NCI-H187 (cell line): ENCODE data around the gene RTTN.

Source experiments
- DNase-seq, 2 experiments: peaks; one replicate each; lab custom pipeline; 2025; lab: John Stamatoyannopoulos, UW

The RTTN gene

DNA sequence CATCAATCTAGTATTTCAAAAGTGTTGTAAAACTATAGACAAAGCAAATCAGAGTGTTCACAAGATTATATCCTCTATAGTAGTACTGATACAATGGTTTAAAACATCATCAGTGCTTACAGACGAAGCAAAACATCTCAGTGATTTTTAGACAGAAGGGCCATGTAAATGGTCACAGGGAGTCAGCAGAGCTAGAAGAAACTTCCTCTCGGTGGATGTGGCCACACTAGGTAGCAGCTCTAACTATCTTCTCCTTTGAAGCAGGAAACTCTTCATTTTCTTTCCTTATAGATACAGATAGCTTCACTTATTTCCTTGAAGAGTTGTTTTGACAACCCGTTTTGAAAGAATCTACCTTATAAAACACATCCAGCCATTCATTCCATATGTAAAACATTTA lies 177.4 kb downstream of the RTTN start:
- no peak for DNase-seq

DNA sequence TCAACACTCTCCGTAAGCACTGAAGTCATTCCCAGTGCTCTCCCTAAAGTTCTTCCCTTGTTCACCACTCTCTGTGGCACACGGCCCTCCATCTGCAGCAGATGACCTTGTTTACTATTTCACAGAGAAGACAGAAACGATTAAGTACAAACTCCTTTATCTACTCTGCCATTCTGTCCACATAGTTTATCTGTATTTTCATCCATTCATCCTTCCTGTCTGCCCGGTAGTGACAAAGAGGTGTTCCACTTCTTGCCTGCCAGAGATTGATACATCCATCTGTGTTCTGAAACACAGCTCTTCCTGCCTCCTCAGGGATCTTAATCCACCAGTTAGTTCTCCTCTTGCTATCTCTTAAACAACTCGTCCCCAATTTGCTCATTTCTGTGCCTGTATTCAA lies 179.9 kb downstream of the RTTN start:
- DNase-seq = no peak

DNA sequence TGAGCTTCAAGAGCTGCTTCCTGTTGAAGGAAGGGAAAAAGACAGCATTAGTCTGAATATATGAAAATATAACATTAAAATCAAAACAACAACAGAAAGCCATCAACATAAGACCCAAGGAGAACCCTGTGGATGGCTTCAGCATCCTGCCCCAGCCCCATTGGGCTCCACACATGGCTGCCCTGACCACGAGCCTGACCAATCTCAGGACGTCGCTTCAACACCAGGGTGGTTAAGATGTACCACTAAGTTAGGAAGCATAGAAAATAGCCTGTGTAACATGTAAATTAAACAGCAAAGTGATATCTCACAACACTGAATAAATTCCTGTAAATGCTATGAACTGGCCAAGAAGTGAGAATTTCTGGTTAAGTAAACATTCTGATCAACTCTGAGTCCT lies 180.7 kb downstream of the RTTN start:
- DNase-seq = no peak

DNA sequence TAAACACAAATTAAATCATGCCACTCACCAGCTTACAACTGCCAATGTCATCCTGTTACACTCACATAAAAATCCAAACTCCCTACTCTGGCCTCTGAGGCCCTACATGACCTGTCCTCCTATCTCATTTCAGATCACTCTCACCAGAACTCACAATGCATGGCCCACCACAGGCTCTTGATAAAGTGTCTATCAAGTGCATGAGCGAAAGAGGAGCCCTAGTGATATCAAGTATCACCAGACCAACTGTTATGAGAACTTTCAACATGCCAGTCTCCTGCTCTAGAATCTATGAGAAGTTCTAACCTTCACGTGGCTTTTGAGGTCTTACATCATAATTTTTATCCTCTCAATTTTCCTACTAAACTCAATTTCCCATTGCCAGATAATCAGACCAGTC lies 181.4 kb downstream of the RTTN start:
- no peak for DNase-seq

DNA sequence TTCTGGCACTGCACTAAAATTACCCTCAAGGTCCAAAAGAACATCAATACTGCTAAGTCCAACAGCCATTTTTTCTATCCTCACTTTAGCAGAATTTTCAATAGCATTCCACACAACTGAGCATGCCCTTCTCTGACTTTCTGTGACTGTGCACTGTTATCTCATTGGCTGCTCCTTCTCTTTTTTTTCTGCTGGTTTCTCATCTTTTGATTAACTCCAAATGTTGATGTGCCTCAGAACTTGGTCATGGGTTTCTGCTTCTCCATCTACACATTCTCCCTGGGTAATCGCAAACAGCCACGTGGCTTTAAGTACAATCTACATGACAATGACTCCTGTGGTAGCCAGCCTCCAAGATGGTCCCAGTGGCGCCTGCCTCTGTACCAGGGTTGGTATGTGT lies 182.9 kb downstream of the RTTN start:
- no peak for DNase-seq

DNA sequence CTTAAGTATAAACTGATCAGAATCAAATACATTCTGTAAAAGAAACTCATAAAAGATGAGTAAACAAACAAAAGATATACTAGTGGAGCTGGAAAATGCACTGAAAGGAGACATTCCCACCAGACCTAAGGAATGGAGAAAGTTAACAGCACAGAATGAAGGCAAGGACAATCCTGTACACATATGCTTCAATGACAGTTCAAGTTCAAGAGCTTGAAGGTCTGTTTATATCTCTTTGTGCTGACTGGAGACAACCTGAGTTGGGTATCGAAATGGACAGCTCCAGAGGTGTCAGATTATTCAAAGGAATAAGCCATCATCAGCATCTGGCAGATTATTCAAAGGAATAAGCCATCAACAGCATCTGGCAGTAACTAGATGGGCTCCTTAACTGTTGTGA lies 184.0 kb downstream of the RTTN start:
- no peak for DNase-seq

DNA sequence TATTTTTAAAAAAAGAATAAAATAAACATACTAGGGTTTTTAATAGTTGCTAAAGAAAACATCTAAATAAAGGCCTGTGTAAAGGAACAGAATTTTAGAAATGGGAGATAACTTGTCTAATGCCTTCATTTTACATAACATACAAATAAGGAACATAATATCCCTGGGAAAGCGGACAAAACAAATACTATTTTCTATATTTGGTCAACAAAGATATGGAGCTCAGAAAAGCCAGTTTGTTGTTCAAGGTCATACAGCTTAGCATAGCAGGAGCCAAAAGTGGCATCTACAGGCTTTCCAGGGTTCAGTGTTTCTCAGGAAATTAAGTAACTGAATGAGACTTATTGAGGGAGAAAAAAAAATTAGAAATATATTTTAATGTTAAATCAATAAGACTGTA lies 184.4 kb downstream of the RTTN start:
- no peak for DNase-seq

DNA sequence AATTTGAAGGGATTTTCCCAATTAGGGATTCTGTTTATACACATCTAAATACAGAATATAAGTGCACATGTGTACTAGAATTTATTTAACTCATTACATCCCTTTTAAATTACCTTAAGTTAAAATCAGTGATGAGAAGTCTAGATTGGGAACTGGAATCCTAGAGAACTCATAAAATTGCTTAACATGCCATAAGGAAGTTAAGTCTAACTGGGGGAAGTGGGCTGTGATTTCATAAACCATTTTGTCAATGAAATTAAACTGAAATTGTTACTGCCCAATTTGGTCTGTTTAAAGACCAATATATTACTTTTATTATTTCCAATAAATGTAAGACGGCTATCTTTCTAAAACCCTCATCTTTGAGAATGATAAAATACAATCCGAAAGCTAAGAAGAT lies 185.5 kb downstream of the RTTN start:
- no peak for DNase-seq

DNA sequence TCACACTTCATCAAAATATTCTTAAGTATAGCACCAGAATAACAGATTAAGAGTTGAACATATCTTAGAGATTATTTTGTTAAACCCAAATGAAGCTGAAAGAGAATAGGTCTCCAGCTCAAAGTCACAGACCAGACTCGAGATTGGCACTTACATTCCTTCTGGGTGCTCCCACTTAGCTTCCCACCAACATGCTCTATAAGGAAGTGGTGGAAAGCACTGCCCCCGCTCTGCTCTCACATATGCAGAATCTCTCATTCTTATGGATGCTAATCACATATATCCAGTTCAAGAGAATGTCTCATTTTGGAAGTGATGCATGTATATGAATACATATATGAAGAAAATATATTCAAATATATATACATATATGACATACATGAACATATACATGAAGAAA lies 186.4 kb downstream of the RTTN start:
- DNase-seq = no peak

DNA sequence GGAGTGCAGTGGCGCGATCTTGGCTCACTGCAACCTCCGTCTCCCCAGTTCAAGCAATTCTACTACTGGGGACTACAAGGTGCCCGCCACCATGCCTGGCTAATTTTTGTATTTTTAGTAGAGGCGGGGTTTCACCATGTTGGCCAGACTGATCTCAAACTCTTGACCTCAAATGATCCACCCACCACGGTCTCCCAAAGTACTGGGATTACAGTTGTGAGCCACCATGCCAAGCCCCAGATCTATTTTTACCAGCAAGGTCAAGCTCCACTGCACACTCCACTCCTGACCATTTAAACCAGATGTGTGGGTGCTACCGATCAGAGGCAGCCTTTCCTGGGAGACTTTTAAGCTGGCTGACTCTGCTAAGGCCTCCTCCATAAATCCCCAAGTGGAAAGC lies 190.4 kb downstream of the RTTN start:
- DNase-seq = no peak

DNA sequence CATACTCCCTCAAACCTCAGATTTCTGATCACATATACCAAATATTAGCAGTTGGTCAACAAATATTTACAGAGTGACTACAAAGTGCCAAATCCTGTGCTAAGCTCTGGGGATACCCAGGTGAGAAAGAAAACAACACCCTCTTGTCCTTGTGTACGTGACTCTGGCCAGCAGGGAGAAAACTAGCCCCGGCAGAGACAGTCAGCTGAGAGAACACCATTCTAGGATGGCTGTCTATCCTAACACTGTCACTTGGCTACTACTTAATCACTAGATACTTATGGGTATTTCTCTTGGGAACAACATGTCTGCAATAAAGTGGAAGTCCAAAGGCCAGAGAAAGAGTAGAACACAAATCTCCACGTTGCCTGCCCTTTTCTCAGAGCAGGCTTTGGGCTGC lies 199.9 kb downstream of the RTTN start:
- DNase-seq = no peak

DNA sequence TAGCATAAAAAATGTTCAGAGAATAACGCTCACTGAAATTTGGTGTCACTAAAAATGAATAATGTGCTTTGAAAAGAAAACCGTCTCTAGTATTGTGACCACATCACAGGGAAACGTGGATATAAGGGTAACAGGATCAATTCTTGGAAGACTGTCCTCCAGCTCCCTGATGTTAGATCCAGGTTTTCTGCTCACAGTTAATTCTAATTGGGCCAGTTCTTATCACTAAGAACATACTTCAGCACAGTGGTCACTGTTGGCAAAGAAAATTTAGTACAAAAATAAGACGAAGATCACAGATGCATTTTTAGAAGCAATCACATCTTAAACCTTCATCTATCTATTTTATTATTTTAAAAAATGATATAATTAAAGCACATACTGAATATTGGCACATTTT lies 200.8 kb downstream of the RTTN start:
- no peak for DNase-seq

DNA sequence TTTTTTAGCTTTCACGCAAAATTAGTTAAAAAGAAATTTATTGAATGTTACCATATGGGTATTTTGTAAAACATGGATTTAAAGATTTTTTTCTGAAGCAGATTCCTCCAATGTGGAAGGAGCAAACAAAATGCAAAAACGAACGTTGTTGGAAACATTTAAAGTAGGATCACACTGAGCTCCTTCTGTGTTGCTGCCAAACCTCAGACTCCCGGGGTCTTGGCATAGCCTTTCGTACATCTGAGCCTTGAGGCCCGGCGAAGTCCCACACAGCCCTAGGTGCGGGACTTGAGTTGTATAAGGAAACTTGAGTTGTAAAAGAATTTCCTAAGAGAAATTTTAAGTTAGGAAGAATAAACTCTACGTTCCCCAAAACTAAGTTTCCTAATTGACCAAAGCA lies 205.8 kb downstream of the RTTN start:
- DNase-seq = no peak

DNA sequence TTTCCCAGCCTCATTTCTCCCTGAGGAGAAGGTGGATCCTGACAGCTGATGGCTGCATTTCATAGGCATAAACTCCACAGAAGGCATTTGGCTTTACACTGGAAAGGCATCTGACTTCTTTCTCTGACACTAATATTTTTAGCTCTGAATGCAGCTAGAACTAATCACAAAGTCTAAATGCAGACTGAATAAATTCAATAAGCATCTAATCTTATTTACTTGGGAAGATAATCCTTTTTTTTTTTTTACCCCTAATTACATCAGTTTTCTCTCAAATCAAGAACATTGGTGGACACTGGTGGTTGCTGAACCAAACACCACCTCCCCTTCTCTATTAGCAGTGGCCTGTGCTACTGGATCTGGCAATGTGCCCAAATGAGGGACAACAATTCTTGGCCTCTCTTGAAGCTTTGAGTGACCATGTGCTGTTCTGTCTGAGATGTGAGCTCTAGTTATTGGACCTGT lies 206.9 kb downstream of the RTTN start:
- no peak for DNase-seq

DNA sequence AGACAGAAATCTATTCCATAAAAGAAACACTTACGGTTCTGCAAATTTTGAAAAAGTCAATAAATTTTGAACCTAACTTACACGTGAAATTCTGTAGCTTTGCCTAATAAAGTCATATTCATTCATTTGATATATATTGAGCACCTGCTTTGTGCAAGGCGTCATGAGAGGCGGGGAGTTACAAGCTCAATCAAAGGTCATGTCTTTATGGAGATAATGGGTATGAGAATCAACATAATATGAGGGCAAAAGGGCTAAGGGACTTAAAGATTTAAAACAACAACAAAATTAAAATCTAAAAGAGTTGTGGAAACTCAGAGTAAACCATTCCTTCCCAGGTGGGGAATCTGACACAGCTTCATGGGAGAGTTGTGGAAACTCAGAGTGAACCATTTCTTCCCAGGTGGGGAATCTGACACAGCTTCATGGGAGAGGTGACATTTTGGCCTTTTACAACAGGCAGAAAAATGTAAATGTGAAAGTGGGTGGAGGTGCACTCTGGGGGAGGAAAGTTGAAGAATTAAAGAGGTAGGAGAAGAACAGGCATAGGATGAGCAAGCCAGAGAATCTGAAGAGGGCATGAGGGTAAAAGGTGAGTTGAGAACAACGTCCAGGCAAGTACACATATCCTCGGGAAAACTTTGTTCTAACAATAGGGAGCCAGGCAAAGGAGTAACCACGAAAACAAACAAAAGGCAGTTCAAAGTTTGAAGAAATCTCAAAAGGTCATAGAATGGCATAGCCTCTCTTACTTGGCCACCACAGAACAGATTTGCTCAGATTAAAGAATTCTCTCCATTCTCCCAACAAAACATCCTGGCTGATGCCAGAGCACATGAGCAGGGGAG lies 208.3 kb downstream of the RTTN start:
- no peak for DNase-seq

DNA sequence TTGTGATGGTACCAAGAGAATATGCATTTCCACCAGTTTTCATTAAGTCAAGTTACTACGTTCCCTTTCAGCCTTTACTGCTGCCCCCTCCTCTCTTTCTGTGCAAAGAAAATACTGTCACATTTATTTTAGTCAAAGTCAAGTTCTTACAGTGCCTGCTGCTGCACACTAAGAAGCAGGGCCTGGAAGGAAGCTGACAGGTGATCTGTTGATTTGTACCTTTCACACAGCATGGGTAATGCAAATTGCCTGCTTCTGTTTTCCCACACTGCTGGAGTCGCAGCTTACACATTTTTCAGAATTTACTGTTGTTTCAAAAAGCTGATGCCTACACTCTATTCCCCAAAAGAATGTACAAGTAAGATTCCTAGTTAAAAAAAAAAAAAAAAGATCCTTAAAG lies 209.1 kb downstream of the RTTN start:
- DNase-seq = no peak

DNA sequence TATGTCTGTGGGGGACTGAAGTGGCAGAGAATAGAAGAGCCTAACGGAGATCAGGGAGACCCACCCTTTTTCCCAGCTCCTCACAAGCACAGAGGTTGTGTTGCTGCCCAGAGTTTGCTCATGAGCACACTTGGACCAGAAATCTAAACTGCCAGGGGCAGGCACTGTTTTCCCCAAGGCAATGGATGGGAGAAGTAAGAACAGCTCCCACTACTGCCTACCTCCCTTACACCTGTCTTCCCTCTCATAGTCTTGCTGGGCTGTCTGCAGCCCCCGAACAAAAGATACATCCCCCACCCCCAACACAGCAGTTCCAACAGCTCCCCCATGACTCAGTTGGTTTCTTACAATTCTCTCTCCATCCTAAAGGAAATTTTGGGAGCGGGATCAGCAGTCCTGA lies 209.7 kb downstream of the RTTN start:
- DNase-seq = no peak

DNA sequence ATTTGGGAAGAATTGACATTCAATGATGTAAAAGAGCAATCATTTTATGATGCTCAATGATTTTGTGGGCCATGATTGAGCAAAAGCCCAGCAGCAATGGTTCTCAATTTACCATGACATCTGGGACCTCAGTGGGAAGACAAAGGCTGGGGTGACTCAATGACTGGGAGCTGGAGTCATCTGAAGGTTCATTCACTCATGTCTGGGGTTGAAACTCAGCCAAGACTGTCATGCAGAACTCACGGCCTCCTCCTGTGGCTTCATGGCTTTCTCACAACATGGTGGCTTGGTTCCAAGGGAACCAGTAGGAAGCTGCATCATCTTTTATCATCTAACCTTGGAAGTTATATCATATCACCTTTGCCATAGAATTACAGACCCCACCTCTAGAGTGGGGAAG lies 212.7 kb downstream of the RTTN start:
- no peak for DNase-seq

DNA sequence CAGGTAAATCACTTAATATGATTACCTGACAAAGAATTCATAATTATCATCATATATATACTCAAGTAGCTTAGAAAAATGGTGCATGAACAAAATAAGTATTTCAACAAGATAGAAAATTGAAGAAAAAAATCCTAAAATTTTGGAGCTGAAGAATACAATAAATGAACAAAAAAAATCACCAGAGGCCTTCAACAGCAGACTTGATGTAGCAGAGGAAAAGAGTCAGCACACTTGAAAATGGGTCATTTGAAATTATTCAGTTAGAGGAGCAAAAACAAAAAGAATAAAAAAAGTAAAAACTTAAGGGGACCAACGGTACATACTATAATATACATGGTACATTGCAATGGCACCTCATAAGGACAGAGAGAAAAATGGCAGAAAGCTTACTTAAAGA lies 217.6 kb downstream of the RTTN start:
- DNase-seq = no peak

DNA sequence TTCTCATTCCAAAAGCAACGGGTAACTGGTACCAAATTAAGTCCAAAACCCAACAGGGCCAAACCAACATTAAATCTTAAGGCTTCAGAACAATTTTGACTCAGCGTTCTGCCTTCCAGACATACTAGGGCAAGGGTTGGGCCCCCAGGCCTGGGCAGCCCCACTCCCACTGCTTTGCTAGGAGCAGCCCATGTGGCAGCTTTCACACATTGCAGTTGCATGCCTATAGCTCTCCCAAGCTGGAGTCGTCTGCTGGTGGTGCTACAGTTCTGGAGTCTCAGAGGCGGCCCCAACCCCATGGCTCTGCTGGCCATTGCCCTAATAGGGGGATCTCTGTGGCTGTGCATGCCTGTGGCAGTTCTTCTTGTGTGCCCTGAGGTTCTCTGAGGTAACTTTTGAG lies 220.2 kb downstream of the RTTN start:
- no peak for DNase-seq

DNA sequence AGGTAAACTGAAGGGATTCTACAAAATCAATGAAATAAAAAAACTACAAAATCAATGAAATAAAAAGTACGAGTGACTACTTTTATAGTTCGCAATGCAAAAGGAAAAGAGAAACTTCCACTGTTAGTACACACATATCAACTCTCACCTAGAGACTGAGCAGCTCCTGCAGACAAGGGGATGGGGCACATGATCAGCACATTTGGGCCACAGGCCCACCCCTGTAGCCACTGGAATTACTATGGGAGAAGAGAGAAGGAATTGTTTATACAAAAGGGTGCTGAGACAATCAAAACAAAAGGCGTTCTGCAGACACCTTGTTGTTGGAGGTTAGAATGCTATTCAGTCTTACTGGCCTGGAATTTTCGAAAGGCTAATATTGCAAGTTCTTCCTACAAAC lies 223.1 kb downstream of the RTTN start:
- DNase-seq = no peak

DNA sequence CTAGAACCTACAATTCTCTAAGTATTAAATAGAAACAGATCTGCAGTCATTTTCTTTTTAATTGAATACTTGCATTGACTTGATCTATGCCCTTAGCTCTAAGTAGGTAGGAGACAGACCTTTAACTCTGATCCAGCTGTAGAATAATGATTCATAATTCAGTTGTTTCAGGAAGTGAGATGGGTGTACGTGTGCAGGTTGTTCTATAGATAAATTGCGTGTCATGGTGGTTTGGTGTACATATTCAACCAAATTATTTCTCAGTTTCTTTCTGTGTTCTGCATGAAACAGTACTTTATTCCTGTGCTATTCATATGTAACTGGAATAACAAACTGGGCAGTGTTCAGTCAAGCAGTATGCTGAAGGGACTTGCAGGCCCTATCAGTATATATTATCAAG lies 223.5 kb downstream of the RTTN start:
- no peak for DNase-seq

DNA sequence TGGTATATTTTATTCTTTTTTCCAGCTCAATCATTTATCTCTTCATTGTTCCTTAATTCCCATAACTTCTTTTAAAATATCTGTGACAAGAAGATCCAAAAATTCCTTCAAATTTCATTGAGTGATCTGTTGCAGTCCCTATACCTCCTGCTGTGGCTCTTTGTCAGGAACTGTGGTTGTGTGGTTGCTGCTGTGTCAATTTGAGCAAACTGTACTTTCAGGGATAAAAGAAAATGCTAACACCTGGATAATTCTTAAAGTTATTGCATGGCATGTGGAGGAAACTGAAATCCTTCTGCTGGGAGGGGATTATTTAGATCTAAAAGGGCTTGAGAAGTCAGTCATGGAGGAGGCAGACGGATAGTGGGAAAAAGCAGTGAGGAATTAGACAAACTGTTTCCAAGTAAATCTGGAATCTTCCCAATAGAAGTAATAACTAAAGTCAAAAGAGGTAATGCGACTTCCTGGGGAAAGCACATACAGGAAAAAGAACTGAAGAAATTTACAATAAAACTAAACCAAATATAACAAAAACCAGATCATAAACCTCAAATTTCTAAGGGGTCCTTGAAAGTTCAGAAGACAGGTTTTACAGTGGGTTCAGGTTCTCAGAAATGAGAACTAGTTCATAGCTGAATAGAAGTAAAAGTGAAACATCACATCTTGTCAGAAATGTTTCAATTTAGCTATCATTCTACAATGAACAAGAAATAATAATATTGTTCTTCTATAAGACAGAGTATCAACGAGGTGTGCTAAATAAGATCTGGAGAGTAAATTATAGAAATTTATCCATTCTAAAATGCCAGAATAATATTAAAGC lies 224.3 kb downstream of the RTTN start:
- no peak for DNase-seq
